Sigmoid colon (tissue), 4 donors: ENCODE data around the gene DYSF.

ENCODE experiments used
- CTCF ChIP-seq, 4 experiments: fragments of 450-650 bp in 3 of 4; fragments of 200-600 bp in 1 of 4; IDR thresholded peaks; one replicate each; pipeline ENCODE4 v1.5.1; 2016 to 2019; ENCODE audit warnings: antibody characterized with exemption in 4 of 4, mild to moderate bottlenecking in 3 of 4, moderate library complexity in 2 of 4
- EP300 ChIP-seq, 4 donors: sonication (generic); formaldehyde crosslinking; IDR thresholded peaks; one replicate each; pipeline ENCODE4 v1.6.1; 2017; ENCODE audit warnings: antibody characterized with exemption in 4 of 4
- POLR2A ChIP-seq, 2 donors: fragments of 450-650 bp; IDR thresholded peaks; one replicate each; pipeline ENCODE4 v1.6.1; 2016; ENCODE audit warnings: antibody characterized with exemption in 2 of 2, mild to moderate bottlenecking in 2 of 2, moderate library complexity in 2 of 2
- POLR2AphosphoS5 ChIP-seq, 4 donors: sonication (generic); formaldehyde crosslinking; IDR thresholded peaks; one replicate each; pipeline ENCODE4 v1.6.1; 2017; ENCODE audit warnings: antibody characterized with exemption in 4 of 4

GRCh38 chr2:71463342-71463654, 9.9 kb downstream of the DYSF start:
- no peak for TF ChIP-seq POLR2A (IDR thresholded peaks at IDR 0.05)
- no peak for TF ChIP-seq CTCF (IDR thresholded peaks at IDR 0.05)
- TF ChIP-seq EP300 (IDR thresholded peaks at IDR 0.05), result no peak
- no peak for TF ChIP-seq POLR2AphosphoS5 (IDR thresholded peaks at IDR 0.05)
